Heart left ventricle (tissue), 16 donors: ENCODE results near the gene OR10J1. TPM values are rescaled to one million over a fixed set of nuclear protein-coding genes. Genes with fewer than 3 reads are reported as not detected.
A peak's percentile ranks its signal among the peaks of the same experiment; 100 is the strongest.

ENCODE experiments used
- ATAC-seq, 4 donors: fragments of 200-7000 bp; cut with Tn5 transposase; one replicate each; pipeline ENCODE4 v1.9.1; 2020 to 2022; ENCODE audit warnings: moderate library complexity in 4 of 4, mild to moderate bottlenecking in 3 of 4, moderate number of reproducible peaks in 1 of 4
- DNase-seq, 5 donors: peaks; one replicate each; pipeline ENCODE4 v3.0.0-alpha.2; 2020
- H3K27ac ChIP-seq, 12 donors: fragments of 200-600 bp; sonication (generic) in 4 of 12; one replicate each; pipeline versions ENCODE4 v1.5.0 to v1.8.0; 2016 to 2022; ENCODE audit warnings: mild to moderate bottlenecking in 2 of 12
- H3K27me3 ChIP-seq, 9 donors: fragments of 200-600 bp; sonication (generic) in 2 of 9; one replicate each; pipeline versions ENCODE4 v1.5.1 to v1.8.0; 2016 to 2022; ENCODE audit warnings: mild to moderate bottlenecking in 3 of 9
- H3K36me3 ChIP-seq, 9 donors: fragments of 200-600 bp; sonication (generic) in 2 of 9; one replicate each; pipeline versions ENCODE4 v1.5.0 to v1.8.0; 2018 to 2022; ENCODE audit warnings: mild to moderate bottlenecking in 2 of 9
- H3K4me1 ChIP-seq, 12 donors: fragments of 200-600 bp; sonication (generic) in 4 of 12; one replicate each; pipeline versions ENCODE4 v1.5.0 to v1.8.0; 2016 to 2022; ENCODE audit warnings: mild to moderate bottlenecking in 3 of 12
- H3K4me3 ChIP-seq, 12 donors: fragments of 200-600 bp; sonication (generic) in 4 of 12; one replicate each; pipeline versions ENCODE4 v1.5.0 to v1.8.0; 2017 to 2022; ENCODE audit warnings: mild to moderate bottlenecking in 9 of 12, moderate library complexity in 4 of 12
- H3K9me3 ChIP-seq, 12 donors: fragments of 200-600 bp; sonication (generic) in 4 of 12; one replicate each; pipeline versions ENCODE4 v1.5.0 to v1.8.0; 2016 to 2022; ENCODE audit warnings: mild to moderate bottlenecking in 1 of 12
- CTCF ChIP-seq, 12 donors: fragments of 200-600 bp; sonication (generic) in 4 of 12; IDR thresholded peaks; one replicate each; pipeline versions ENCODE4 v1.5.0 to v1.8.0; 2018 to 2022; ENCODE audit warnings: antibody characterized with exemption in 12 of 12, mild to moderate bottlenecking in 5 of 12
- POLR2A ChIP-seq, 2 donors: fragments of 450-650 bp; IDR thresholded peaks; one replicate each; pipeline ENCODE4 v1.6.1; 2017; ENCODE audit warnings: antibody characterized with exemption in 2 of 2, mild to moderate bottlenecking in 2 of 2, moderate library complexity in 2 of 2
- WGBS, 4 donors: extraction: QIAGEN DNeasy Blood & Tissue Kit in 2 of 4; methylation state at CpG; one replicate each; pipeline versions ENCODE4 v1.1.5 to v1.1.7; 2013 to 2018; 5-methylcytosine and 5-hydroxymethylcytosine counted together
- intact Hi-C, 10 donors: fragments of 100-400 bp; cut with DNase I; formaldehyde crosslinking; loops; one replicate each; pipeline versions ENCODE4 v1.11.1 to v1.14.2; 2022
- polyA plus RNA-seq, 2 donors: library from polyadenylated mRNA; stranded (reverse); fragments of 200-250 nt; gene quantifications; one replicate each; pipeline ENCODE4 v1.2.3, GENCODE V29; 2013
- total RNA-seq, 9 donors: library from RNA; depleted of rRNA in 2 of 9; stranded (reverse); fragments of >200 nt in 2 of 9; fragmentation: NEBNext Ultra II Directional in 3 of 9; extraction: Animal tissue kit (Norgen Biotek cat#: 25700) in 3 of 9; gene quantifications; one replicate each; pipeline versions ENCODE4 v1.1.0 to v1.2.4, GENCODE V29; 2016 to 2023
- donor health status: ischemic (EF 13 %, LVEDD 7.1; RV severe dilation, severe dysfunction).
- donor health status: healthy with polysubstance abuse.
- donor health status: DM: no; HTN: yes; CAD: no.
- donor health status: DM: no; HTN: no; CAD: no.
- donor health status: ischemic (EF 25% LVEDD 6.9; RV normal size, moderate dysfunction).
- donor health status: ischemic (EF 25% LVEDD 5.7; RV mildly dilated, moderate dysfunction).
- donor health status: healthy.
- donor health status: DM: yes; HTN: yes; CAD: no.
- donor health status: ischemic (EF 35%, LVEDD 5.7; RV mildly dilated, moderate dysfunction).
- donor health status: nonischemic (EF 11% LVEDD 7.7; RV severe dilation, severe dysfunction).
- donor health status: DM: yes; HTN: yes; CAD: no.
- donor health status: PGD.
- donor health status: ischemic (EF 29% LVEDD 5.4; RV normal size, mild dysfunction).
- donor health status: nonischemic (EF 23%, LVEDD 6.1; RV moderate dilation, normal function).

Gene OR10J1
- total and polyA plus RNA-seq, 11 donors, result not detected

DNA sequence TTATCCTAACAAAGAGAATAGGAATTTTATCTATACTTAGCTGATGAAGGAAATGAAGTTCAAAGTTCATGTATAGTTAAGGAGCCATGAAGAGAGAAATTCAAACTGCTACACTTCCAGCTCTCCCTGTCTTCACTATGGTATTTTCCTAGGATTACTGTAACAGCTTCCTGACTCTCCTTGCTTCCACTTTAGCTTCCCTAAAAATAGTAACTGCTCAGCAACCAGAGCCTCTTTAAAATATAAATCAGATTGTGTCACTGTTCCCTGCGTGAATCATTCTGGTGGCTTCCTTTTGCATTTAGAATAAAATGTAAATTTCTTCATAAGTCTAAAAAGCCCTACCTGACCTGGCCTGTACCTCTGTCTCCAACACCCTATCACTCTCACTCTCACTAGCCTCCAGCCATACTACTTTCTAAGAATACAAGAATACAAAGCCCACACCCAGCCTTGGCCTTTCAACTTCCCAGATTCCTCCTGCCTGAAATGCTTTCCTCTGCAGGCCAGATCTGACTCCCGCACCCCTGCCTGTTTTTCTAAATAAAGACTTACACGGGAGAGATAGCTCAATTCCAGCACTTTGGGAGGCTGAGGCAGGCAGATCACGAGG, 30.5 kb downstream of the OR10J1 start:
- no peak for ATAC-seq
- H3K4me3 ChIP-seq, result no peak overlapping the region
- no peaks in the 10 kb centered on the region for H3K27me3 ChIP-seq
- no peaks in the 10 kb centered on the region for H3K36me3 ChIP-seq
- TF ChIP-seq POLR2A (IDR thresholded peaks at IDR 0.05) (no peak), CTCF (IDR thresholded peaks at IDR 0.05) (no peak)
- peak overlapping the region in 1 of 12 donors; percentile 64 for H3K27ac ChIP-seq
- WGBS, 4 donors, result 15 to 19% (median 16%) methylated on average over 4 of the region's 4 CpGs
- intact Hi-C loops, result no loop called here
- DNase-seq, result no peak
- peaks cover 0 to 6% (median 0%) of the 10 kb centered on the region in 12 donors for H3K4me1 ChIP-seq
- no peaks in the 10 kb centered on the region for H3K9me3 ChIP-seq

- Histone ChIP-seq H3K4me1 (peaks cover 0 to 6% (median 0%) of the 10 kb centered on the region in 12 donors), H3K36me3 (no peaks in the 10 kb centered on the region), H3K27me3 (no peaks in the 10 kb centered on the region), H3K27ac (no peak overlapping the region), H3K4me3 (no peak overlapping the region), H3K9me3 (no peaks in the 10 kb centered on the region)
- intact Hi-C loops, result no loop called here
- ATAC-seq, result no peak
- WGBS, 4 donors, result 44 to 60% (median 46%) methylated on average over 1 of the region's 1 CpG
- TF ChIP-seq CTCF (IDR thresholded peaks at IDR 0.05), result no peak
- TF ChIP-seq POLR2A (IDR thresholded peaks at IDR 0.05), result no peak
- DNase-seq, result no peak
These were observed 33.8 kb downstream of the OR10J1 start for GRCh38 chr1:159473335-159473734.

- no peak overlapping the region for H3K27ac ChIP-seq
- no peaks in the 10 kb centered on the region for H3K27me3 ChIP-seq
- TF ChIP-seq CTCF (IDR thresholded peaks at IDR 0.05) (no peak), POLR2A (IDR thresholded peaks at IDR 0.05) (no peak)
- intact Hi-C loops, result no loop called here
- no peaks in the 10 kb centered on the region for H3K36me3 ChIP-seq
- WGBS, 4 donors, result 78 to 93% (median 89%) methylated on average over 1 of the region's 1 CpG
- DNase-seq (no peak), ATAC-seq (no peak)
- H3K9me3 ChIP-seq, result no peaks in the 10 kb centered on the region
- no peak overlapping the region for H3K4me3 ChIP-seq
- H3K4me1 ChIP-seq, result peaks cover 0 to 4% (median 0%) of the 10 kb centered on the region in 12 donors
These were observed 35.4 kb downstream of the OR10J1 start for GRCh38 chr1:159474926-159475325.

DNA sequence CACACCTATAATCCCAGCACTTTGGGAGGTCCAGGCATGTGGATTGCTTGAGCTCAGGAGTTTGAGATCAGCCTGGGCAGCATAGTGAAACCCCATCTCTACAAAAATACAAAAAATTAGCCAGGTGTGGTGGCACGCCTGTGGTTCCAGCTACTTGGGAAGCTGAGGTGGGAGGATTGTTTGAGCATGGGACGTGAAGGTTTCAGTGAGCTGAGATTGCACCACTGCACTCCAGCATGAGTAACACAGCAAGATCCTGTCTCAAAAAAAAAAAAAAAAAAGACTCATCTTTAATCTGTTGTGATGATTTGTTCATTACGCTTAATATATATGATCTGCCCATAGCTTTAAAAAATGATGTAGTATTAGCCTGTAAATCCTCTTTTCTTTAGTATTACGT, 44.0 kb downstream of the OR10J1 start:
- Histone ChIP-seq H3K27ac (no peak overlapping the region), H3K27me3 (no peaks in the 10 kb centered on the region), H3K9me3 (peaks cover 0 to 13% (median 4%) of the 10 kb centered on the region in 12 donors), H3K4me3 (no peak overlapping the region), H3K36me3 (no peaks in the 10 kb centered on the region), H3K4me1 (no peaks in the 10 kb centered on the region)
- ATAC-seq (no peak), DNase-seq (no peak)
- whole genome bisulfite sequencing, 4 donors, result 78 to 92% (median 90%) methylated on average over 4 of the region's 4 CpGs
- TF ChIP-seq POLR2A (IDR thresholded peaks at IDR 0.05), result no peak
- intact Hi-C loops, result no loop called here

Other genes with a start within 250 kb of the OR10J1 start
- gene ACKR1, start 234.8 kb upstream of the OR10J1 start, total RNA-seq, result 10 to 100 TPM in 7 of 9 donors, 1 to 10 TPM in 2; 7.5 to 56.0 (median 19.1) TPM
- 10 to 100 TPM; 12.1 to 20.3 TPM for gene ACKR1, start 234.8 kb upstream of the OR10J1 start, polyA plus RNA-seq
- 1 to 10 TPM in 3 of 9 donors, under 1 TPM in 3, not detected in 3; 0.44 to 2.4 (median 1.1) TPM for gene FCER1A, start 137.4 kb upstream of the OR10J1 start, total RNA-seq
- under 1 TPM in 1 of 2 donors, not detected in 1; 0.15 TPM for gene FCER1A, start 137.4 kb upstream of the OR10J1 start, polyA plus RNA-seq
- not detected for gene OR10J4, start 7.5 kb upstream of the OR10J1 start, total RNA-seq
- not detected for gene OR10J4, start 7.5 kb upstream of the OR10J1 start, polyA plus RNA-seq
- gene OR10J5, start 96.3 kb downstream of the OR10J1 start, total RNA-seq, result not detected
- not detected for gene OR10J5, start 96.3 kb downstream of the OR10J1 start, polyA plus RNA-seq
- gene APCS, start 148.1 kb downstream of the OR10J1 start, total RNA-seq, result not detected
- gene APCS, start 148.1 kb downstream of the OR10J1 start, polyA plus RNA-seq, result under 1 TPM in 1 of 2 donors, not detected in 1; 0.08 TPM